HG03520 (cell line): ENCODE measurements around the gene NHLRC4.

Experiments used
- ATAC-seq: cut with Tn5 transposase; IDR thresholded peaks from one replicate; pipeline ENCODE4 v1.9.1; 2021; ENCODE audit warnings: mild to moderate bottlenecking, moderate library complexity; ENCODE audit not compliant: unreplicated experiment

The NHLRC4 gene

GRCh38 chr16:582614-583331 lies 16.0 kb downstream of the NHLRC4 start:
- no peak for ATAC-seq

- no peak for ATAC-seq
These were observed 16.6 kb downstream of the NHLRC4 start for GRCh38 chr16:583470-583814.

- ATAC-seq: no peak
These were observed 17.2 kb downstream of the NHLRC4 start for GRCh38 chr16:583815-584591.

- no peak for ATAC-seq
These were observed 18.5 kb downstream of the NHLRC4 start for GRCh38 chr16:585351-585750.

GRCh38 chr16:586047-586644 lies 19.3 kb downstream of the NHLRC4 start:
- no peak for ATAC-seq

GRCh38 chr16:586645-587590 lies 20.1 kb downstream of the NHLRC4 start:
- ATAC-seq: no peak

- peak; percentile 1 for ATAC-seq
These were observed 21.8 kb downstream of the NHLRC4 start for GRCh38 chr16:588639-588888.

- ATAC-seq: peak; percentile 61
These were observed 22.3 kb downstream of the NHLRC4 start for GRCh38 chr16:588889-589657.

- peak; percentile 78 for ATAC-seq
These were observed 22.9 kb downstream of the NHLRC4 start, which contains the start of gene RAB40C for GRCh38 chr16:589658-590187. Gene RAB40C, plus strand, starts transcription at chr16:590066. Its CDS starts 226 bp downstream, at chr16:590292.

- no peak for ATAC-seq
These were observed 23.5 kb downstream of the NHLRC4 start for GRCh38 chr16:590188-590814.

- ATAC-seq: no peak
These were observed 24.0 kb downstream of the NHLRC4 start for GRCh38 chr16:590815-591200.

GRCh38 chr16:591231-591630 lies 24.4 kb downstream of the NHLRC4 start:
- no peak for ATAC-seq

- no peak for ATAC-seq
These were observed 25.2 kb downstream of the NHLRC4 start for GRCh38 chr16:591892-592517.

GRCh38 chr16:592518-593306 lies 25.9 kb downstream of the NHLRC4 start:
- ATAC-seq: no peak

- no peak for ATAC-seq
These were observed 26.6 kb downstream of the NHLRC4 start for GRCh38 chr16:593406-593805.

- no peak for ATAC-seq
These were observed 27.0 kb downstream of the NHLRC4 start for GRCh38 chr16:593807-594206.

GRCh38 chr16:595094-595528 lies 28.3 kb downstream of the NHLRC4 start:
- no peak for ATAC-seq

GRCh38 chr16:595942-596735 lies 29.3 kb downstream of the NHLRC4 start:
- ATAC-seq: no peak
